NCI-H82 (cell line): ENCODE measurements around the gene ABHD16A.

Experiments used
- DNase-seq: peaks from one replicate; lab custom pipeline; 2025; lab: John Stamatoyannopoulos, UW

The ABHD16A gene

DNA sequence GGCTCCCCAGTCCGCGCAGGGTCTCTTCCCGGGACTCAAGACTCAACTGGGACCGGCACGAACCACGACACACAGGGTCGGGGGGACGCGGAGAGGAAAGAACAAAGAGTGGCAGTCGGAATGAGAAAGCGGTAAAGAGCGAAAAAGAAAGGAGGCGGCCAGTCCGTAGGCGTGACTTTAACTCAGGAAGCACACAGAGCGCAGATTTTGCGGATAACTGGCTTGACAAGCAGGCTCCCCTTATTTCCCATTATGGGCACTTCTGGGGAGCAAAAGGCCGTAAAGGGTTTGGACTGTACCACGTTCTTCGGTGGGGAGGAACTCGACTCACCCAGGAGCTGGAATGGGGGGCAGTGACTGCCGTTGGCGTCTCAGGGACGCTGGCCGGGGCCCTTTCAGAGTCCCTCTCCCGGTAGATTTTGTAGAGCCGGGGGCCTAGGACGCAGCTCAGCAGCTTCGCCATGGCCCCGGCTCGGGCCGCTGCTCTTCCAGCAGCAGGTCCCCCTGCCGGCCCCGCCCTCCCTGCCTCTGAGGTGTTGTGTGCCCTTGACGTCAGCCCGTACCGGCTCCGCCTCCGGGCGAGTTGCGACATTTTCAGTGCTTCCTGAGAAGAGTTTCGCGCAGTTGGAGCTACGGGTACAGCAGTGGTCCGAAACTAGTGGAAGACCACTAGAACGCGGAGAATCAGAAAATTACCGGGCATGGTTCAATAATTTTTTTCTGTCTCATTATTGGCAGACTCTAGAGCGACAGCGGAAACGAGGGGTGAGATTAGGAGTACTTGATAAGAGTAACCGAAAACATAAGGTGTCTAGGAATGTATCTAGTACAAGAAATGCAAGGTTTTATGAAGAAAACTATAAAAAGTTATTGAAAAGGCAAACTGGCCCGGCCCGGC is at the start of gene ABHD16A:
ABHD16A (minus strand) TSS at position 506 of the 898 bp plus-strand sequence; CDS start at position 463, 43 bp downstream.
- DNase-seq: peak; percentile 98

DNA sequence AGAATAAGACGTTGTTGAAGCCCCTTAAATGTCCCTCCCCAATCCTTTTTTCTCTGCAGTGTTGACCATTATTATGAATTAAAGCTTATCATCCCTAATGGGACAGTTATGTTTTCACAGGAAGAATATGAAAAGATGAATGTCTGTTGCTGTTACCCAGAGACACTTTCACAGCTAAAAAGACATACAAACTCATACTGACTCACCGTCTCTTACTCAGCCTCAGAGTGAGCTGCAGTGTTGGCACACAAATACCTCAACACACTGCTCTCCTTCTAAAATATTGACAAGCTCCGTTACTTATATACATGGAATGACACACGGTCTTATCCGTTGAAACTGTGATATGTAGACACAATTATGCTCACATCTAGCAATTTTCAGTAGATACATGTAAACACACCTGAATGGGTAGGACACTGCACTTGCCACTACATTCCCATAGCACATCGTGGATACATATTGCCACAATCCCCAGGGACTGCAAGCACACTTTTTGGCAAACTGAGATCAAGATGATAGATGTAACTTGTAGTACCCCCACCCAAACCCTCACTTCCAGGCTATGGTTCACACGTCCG is 49.7 kb upstream of the ABHD16A start:
- no peak for DNase-seq

DNA sequence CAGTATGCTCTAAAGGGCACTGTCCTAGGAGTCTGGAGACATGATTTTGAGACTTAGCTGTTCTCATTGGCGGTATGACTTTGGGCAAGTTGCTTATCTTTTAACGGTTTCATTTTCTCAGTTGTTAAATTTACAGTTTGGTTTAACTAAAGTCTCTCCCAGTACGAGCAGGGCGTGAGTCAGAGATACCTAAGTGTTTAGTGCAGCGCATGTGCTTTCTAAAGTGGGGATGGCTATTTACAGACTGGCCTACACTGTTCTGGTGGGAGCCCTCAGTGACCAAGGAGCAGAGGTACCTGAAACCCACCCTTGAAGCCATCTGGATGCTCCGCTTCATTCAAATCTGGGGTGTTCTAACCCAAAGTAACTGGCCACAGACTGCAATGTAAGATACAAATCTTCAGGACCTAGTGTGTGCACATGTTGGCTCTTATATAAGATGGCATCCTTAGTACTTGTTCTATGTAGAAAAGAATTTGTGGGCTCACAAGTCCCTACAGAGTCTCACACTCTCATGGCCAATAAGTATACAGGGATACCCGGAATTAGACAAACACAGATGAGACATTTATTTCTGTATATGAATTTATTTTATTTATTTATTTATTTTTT is 47.4 kb upstream of the ABHD16A start:
- DNase-seq: no peak

DNA sequence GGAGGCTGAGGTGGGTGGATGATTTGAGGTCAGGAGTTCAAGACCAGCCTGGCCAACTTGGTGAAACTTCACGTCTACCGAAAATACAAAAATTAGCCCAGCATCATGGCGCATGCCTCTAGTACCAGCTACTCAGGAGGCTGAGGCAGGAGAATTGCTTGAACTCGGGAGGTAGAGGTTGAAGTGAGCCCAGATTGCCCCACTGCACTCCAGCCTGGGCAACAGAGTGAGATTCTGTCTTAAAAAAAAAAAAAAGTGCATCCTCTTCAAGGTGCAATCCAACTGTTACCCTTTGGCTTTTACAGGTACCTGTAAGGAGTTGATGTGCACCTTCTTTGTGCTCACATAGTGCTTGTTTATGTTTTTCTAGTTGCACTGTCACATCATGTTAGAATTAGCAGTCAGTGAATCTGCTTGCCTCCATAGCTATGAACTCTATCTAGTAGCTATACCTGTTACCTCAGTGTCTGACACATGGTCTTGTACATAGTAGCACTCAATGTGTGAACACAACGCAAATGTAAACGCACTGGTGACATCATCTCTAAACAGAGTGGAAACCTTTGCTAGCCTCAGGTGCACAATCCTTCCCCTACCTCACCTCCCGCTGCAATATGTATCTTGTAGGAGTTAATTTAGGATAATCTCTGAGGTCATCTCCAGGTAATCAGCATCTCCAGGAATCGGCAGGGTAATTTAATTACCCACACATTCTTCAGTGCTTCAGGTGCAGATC is 46.3 kb upstream of the ABHD16A start:
- peak; percentile 45 for DNase-seq

DNA sequence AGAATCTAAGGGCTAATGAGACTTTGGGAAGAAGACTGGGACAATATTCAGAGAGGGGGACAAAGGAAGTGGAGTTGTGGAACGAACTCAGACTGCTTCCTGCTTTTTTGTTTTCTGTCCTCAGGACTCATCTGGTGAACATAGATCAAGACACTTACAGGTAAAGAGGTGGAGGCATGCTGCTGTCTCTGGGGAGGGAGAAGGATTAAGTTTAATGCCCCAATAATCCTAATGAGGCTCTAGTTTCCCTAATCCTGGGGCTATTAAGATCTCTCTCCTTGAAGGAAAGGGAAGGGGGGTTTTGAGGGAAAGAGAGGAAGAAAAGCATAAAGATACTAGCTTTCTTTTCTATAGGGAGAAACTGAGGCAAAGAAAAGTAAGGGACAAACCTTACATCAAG is 41.3 kb upstream of the ABHD16A start:
- peak; percentile 95 for DNase-seq

DNA sequence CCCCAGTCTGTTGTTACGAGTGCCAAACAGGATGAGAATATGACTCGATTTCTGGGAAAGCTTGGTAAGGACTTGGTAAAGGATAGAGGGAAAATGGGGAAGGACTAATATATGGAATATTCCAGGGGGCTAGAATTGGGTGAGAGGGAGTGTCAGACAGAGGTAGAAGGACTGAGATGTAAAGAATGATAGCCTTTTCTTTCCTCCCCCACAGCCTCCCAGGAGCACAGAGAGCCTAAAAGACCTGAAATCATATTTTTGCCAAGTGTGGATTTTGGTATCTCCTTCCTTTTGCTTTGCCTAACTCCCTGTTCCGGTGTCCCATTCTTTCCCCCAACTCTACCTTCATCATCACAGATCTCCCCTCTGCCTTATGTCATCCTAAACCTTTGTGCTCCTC is 39.8 kb upstream of the ABHD16A start:
- no peak for DNase-seq

DNA sequence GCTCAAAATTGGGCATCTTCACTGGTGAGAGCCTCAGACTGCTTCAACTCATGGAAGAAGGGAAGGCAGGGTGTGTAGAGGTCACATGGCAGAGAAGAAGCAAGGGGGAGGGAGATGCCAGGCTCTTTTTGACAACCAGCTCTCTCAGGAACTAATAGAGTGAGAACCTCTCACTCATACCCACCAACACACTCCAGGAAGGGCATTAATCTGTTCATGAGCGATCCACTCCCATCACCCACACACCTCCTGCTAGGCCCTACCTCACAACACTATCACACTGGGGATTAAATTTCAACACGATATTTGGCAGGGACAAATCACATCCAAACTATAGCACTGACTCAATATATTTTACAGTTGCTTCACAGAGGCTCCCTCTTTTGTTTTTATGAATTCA is 38.7 kb upstream of the ABHD16A start:
- DNase-seq: no peak

DNA sequence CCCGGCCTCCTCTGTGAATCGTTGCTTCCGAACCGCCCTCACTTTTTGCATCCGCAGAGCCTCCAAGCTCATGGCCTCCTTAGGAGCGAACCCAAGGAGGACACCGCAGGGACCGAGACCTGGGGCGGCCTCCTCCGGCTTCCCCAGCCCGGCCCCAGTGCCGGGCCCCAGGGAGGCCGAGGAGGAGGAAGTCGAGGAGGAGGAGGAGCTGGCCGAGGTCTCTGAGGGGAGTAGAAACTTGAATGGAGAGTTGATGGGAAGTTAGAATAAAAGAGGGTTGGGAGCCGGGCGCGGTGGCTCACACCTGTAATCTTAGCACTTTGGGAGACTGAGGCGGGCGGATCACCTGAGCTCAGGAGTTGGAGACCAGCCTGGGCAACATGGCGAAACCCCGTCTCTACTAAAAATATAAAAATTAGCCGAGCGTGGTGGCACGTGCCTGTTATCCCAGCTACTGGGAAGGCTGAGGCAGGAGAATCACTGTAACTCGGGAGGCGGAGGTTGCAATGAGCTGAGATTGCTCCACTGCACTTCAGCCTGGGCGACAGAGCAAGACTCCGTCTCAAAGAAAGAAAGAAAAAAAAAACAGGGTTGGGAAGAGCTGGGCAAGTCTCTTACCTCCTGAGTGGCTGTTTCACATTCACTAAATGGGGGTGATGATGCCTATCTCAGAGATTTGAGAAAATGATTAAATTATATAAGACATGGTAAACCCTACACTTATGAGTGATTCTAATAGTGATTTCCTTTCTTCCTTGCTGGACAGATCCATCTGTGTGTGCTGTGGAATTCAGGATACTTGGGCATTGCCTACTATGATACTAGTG is 37.5 kb upstream of the ABHD16A start:
- no peak for DNase-seq

DNA sequence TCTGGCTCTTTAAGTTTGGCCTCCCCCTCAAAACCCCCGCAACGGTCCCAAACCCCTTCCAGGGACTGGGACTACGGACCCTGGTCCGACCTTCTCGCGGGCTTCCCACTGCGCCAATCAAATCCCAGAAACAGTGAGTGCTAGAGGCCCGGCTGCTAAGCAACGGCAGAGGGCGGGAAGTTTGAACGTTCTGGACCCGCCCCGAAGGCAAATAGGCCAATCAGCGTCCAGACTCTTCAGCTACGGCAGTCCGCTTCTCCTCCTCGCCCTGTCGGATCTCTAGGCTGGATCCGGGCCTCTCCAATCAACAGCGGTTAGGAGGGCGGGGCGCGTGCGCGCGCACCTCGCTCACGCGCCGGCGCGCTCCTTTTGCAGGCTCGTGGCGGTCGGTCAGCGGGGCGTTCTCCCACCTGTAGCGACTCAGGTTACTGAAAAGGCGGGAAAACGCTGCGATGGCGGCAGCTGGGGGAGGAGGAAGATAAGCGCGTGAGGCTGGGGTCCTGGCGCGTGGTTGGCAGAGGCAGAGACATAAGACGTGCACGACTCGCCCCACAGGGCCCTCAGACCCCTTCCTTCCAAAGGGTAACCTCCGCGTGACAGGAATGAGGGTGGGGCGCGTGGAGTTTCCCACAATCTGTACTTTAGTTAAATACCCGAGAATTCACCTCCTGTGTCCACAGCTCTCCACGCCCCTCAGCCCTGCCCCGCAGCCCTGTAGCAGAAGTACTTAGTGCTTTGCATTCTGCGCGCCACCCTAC is 36.7 kb upstream of the ABHD16A start, which contains the start of gene MSH5:
MSH5 (plus strand) TSS at position 367 of the 758 bp plus-strand sequence. CDS start 462 bp downstream, outside the sequence.
- peak; percentile 100 for DNase-seq

DNA sequence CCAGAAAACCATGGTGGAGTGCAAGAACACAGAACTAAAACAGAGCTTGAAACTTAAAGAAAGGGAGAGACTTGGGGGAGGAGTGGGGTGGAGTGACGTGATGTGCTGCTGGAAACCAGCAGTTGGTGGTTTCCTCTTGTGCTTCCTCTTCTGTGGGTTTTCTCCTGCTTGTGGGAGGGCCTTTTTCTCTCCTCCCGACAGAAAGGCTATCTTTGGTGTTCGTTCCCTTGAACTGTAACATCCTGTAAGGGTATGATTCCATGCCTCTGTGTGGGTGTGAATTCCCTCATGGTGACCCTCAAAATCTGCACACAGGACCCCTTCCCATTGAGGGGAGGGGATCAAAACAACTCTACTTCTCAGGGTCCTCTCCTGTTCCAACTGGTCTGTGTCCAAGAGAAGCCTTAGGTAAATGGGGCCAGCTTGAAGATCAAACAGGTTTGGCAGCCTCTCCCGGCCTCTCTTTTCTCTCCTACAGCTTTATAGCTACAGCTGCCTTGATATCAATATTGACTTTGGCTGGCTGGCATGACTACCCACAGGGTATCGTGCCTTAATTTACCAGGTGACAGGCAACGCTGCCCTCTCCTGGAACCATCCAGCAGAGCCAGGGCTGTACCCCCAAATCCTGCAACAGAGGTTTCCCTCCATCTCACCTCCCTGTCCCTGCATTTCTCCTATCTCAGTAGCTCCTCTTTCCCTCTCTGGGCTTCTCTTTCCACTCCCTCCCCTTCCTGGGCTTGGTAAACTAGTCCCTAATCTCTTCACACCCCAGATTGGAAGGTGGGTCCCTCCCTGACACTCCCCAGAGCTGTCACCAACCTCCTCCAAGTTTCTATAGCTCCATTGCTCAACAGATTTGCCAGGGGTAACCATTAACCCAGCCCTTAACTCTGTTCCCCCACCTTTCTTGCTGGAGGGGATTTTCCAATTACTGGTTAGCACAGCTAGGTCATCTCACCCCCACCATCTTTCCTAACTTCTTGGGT is 35.2 kb upstream of the ABHD16A start:
- DNase-seq: peak; percentile 34

DNA sequence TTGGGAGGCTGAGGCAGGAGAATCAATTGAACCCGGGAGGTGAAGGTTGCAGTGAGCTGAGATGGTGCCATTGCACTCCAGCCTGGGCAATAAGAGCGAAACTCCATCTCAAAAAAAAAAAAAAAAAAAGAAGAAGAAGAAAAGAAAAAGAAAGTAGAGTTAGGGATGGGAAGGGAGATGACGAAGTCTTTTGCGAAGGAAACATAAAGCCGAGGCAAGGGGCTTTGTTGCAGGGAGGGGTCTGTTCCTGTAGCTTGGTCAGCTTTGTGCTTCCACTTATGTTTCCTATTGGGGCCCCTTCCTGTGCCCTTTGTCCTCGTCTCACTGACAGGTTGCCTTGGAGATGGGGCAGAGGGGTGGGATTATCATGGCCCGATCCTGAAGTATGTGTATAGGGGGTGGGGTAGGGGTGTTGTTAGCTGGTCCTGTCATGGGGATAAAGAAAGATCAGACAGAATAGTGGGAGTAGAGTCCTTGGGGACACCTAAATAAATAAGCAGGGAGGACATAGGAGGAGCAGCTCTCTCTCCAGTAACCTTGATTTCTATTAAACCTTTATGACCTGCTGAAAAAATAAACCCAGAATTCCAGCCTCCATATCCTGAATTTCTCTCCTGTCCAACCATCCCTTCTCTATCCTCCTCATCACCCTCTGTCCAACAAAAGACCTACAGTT is 34.3 kb upstream of the ABHD16A start:
- DNase-seq: peak; percentile 64

DNA sequence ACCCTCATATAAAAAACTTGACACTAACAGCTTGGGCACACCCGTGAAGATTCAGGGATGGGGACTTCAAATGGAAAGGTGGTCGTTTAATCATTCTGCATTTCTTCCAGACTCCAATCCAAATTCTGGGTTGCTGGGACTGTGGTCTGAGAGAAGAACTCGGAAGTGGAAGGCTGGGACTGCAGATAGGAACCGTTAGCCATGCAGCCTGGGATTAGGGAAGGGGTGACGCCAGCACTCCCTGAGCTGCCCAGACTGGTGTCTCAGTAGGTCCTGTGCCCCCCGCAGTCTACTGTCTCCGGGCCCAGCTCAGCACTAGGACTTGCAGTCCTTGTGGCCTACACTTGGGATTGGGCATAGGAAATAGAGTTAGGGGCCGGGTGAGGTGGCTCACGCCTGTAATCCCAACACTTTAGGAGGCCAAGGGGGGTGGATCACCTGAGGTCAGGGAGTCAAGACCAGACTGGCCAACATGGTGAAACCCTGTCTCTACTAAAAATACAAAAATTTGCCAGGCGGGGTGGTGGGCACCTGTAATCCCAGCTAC is 33.7 kb upstream of the ABHD16A start:
- peak; percentile 45 for DNase-seq

DNA sequence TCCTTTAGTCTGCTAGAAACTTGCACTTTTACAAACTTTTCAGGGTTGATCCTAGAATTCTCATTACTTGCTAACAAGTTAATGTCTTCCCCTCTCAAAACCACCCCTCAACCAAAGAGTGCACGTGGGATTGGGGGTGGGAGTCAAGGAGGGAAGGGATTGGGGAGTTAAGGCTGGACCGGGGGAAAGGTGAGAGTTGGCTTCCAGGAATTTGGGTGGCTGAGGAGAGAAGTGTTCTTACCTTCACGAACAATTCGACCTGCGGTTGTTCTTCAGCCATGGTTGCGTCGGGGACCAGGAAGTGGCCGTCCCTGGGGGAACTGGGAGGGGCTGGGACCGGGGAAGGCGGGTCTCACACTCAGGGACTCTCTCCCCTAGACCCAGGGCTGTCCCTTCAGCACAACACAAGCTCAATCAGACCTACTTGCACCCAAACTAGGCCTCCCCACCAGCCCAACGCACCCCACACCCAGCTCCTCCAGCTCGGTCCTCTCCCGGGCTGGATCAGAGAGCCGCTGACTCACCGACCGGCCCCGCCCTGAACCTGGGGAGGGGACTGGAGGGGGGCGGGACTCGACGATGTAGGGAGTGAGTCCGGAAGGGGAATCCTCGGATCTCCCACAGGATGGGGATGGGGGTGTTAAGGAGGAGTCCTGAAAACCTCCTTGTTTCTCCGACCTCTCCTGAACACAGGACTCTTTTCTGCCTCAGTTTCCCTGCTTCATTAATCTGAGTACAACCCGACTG is 33.1 kb upstream of the ABHD16A start, which contains the start of gene CLIC1:
CLIC1 (minus strand) TSS at position 510 of the 747 bp plus-strand sequence; CDS start at position 280, 230 bp downstream.
- peak; percentile 87 for DNase-seq

DNA sequence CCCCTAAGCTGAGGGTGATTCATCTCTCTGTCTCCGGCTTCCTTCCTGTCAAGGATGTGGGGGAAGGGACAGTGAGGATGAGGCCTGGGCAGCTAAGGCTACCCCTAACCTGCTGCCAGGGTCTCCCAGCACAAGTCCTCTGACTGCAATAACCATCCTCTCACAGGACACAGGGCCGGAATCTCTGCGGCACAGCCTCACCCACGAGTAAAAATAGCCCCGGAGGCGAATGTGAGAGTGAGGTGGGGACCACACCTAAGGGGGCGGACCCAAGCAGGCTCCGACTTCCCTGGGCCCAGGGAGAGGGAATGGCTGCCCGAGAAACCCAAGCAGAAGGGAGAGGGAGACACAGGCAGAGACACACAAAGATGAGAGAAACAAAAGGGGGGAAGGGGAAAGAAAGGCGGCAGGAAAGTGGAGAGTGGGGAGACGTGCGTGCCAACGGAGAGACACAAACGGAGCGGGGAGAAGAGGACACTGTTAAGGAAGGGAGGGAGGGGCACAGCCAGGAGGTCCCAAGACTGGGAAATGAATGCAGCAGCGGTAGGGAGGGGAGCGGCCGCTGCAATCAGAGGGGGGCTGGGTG is 31.8 kb upstream of the ABHD16A start:
- DNase-seq: peak; percentile 57

DNA sequence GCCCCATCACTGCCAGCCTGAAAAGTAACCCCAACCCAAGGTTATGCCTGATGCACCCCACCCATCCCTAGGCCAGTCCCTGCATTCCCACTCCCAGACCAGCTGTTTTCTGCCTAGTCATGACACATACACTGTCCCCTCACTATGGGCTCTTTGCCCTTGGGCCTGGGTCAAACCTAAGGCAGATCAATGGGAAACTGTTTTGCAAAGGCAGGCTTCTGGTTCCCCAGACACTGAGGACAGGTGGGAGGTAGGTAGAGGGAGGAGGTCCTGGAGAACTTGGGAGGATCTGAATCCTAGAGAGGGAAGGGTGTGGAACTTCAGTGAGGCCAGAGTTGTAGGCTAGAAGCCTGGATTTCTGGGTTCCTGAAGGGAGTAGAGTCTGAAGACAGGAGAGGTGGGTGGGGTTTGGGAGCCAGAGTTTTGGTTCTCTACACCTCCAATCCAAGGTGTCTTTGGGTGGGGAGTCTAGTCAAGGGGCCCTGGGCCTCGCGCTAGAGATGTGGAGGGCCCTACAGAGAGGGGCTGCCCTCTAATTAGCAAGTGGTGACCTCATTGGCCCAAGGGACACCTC is 31.2 kb upstream of the ABHD16A start:
- no peak for DNase-seq

DNA sequence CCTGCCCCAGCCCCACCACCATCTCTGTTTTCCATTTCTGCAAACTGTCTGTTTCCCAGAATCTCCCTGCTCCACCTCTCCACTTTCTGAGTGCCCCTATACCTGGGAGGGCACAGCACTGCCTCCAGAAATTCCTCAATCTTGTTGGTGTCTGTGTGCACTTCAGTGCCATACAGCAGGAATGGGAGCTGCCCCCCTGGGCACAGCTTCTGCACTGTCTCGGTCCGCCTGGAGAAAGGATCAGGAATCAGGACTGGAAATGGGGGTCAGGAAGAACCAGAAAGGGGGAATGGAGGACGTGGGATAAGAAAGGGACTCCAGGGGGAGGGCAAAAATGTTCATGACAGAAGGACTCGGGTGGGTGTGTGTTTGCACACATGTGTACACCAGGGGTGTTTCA is 30.6 kb upstream of the ABHD16A start:
- DNase-seq: no peak

DNA sequence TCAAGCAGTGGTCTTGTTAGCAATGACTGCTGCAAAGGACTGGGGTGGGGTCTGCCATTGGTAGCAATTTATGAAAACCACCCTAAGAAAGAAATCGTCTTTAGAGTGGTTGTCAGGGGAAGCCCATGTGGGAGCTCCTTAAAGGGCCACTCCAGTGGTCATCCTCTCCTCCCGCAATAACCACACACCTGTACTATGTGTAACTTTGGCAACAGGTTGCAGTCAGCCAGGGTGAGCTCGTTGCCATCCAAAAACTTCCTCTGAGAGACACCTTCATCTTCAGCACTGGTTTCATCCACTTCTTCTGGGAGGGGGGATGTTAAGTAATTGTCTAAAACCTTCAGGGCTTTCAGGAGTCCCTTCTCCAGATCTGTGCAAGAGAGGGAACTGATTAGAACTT is 28.9 kb upstream of the ABHD16A start:
- DNase-seq: no peak
